Endodermal cell (in vitro differentiated cells): ENCODE data around the gene NOTUM. TPM values are rescaled to one million over a fixed set of nuclear protein-coding genes. Genes with fewer than 3 reads are reported as not detected.

Source experiments
- DNase-seq: peaks from one replicate; pipeline ENCODE4 v3.0.0-alpha.2; 2017
- H3K27ac ChIP-seq: 2 replicates; pipeline ENCODE4 v1.5.1; 2013; ENCODE audit warnings: mild to moderate bottlenecking, low read depth, low read length, moderate library complexity
- H3K27me3 ChIP-seq: 2 replicates; pipeline ENCODE4 v1.6.1; 2013; ENCODE audit warnings: mild to moderate bottlenecking, low read length, moderate library complexity; ENCODE audit not compliant: insufficient read depth, control insufficient read depth, poor library complexity, severe bottlenecking
- H3K36me3 ChIP-seq: 2 replicates; pipeline ENCODE4 v1.7.0; 2013; ENCODE audit warnings: mild to moderate bottlenecking, low read length, moderate library complexity; ENCODE audit not compliant: control insufficient read depth, insufficient read depth
- H3K4me1 ChIP-seq: one replicate; pipeline ENCODE4 v1.7.0; 2013; ENCODE audit warnings: low read length; ENCODE audit not compliant: control insufficient read depth, insufficient read depth
- H3K4me3 ChIP-seq: 2 replicates; pipeline ENCODE4 v1.5.1; 2013; ENCODE audit warnings: mild to moderate bottlenecking, low read length, moderate library complexity
- H3K9ac ChIP-seq: 2 replicates; pipeline ENCODE4 v1.6.1; 2013; ENCODE audit warnings: mild to moderate bottlenecking, low read length, moderate library complexity; ENCODE audit not compliant: poor library complexity, severe bottlenecking; ENCODE audit errors: extremely low read depth
- H3K9me3 ChIP-seq: 2 replicates; pipeline ENCODE4 v1.6.1; 2013; ENCODE audit warnings: mild to moderate bottlenecking, low read length, moderate library complexity; ENCODE audit not compliant: control insufficient read depth
- H3K27ac Mint-ChIP-seq: 2 replicates; pipeline ENCODE4 v1.8.0; 2020; ENCODE audit warnings: mixed read lengths
- H3K27me3 Mint-ChIP-seq: 2 replicates; pipeline ENCODE4 v1.8.0; 2021; ENCODE audit warnings: mild to moderate bottlenecking, mixed read lengths; ENCODE audit not compliant: insufficient read depth
- H3K36me3 Mint-ChIP-seq: 2 replicates; pipeline ENCODE4 v1.8.0; 2020; ENCODE audit warnings: low read depth, mixed read lengths
- H3K4me1 Mint-ChIP-seq: 2 replicates; pipeline ENCODE4 v1.8.0; 2020; ENCODE audit warnings: mixed read lengths
- H3K4me3 Mint-ChIP-seq: 2 replicates; pipeline ENCODE4 v1.8.0; 2020; ENCODE audit warnings: mild to moderate bottlenecking, moderate library complexity, mixed read lengths
- H3K9me3 Mint-ChIP-seq: 2 replicates; pipeline ENCODE4 v1.8.0; 2020; ENCODE audit warnings: mild to moderate bottlenecking, mixed read lengths
- WGBS, 2 experiments: methylation state at CpG; one replicate each; pipeline versions ENCODE4 v1.1.5 to v1.1.7; 2013; ENCODE audit warnings: missing lambda C conversion rate in 2 of 2, mixed read lengths in 1 of 2; ENCODE audit not compliant: insufficient coverage in 1 of 2, insufficient read length in 1 of 2; 5-methylcytosine and 5-hydroxymethylcytosine counted together
- total RNA-seq, 2 donors: library from RNA; stranded (reverse); fragmentation: NEBNext Ultra II Directional in 1 of 2; extraction: Animal tissue kit (Norgen Biotek cat#: 25700) in 1 of 2; gene quantifications; 2 replicates in 1 of 2; 3 replicates in 1 of 2; pipeline ENCODE4 v1.2.1, GENCODE V29; 2021
- TF ChIP-seq, protein P1 (sequence below): fragments of 200-600 bp; sonication (generic); conservative IDR thresholded peaks from 2 replicates; pipeline ENCODE4 v1.5.0; 2021; ENCODE audit warnings: antibody characterized with exemption, mild to moderate bottlenecking

The NOTUM gene
- total RNA-seq, 2 donors from 2014 or later, result 12.5 to 26.3 TPM

- WGBS, 2 experiments, result 83 to 88% methylated on average over 14 to 20 of the region's 20 CpGs
- Mint-ChIP-seq H3K36me3 (peaks cover 6% of the 10 kb centered on the region), H3K27ac (no peak overlapping the region), H3K9me3 (no peaks in the 10 kb centered on the region), H3K4me1 (peaks cover 7% of the 10 kb centered on the region), H3K27me3 (peaks cover 6% of the 10 kb centered on the region), H3K4me3 (no peak overlapping the region)
- peak; percentile 75 for DNase-seq
- peaks cover 3% of the 10 kb centered on the region for H3K36me3 ChIP-seq
- peaks cover 11% of the 10 kb centered on the region for H3K4me1 ChIP-seq
- TF ChIP-seq, protein P1, sequence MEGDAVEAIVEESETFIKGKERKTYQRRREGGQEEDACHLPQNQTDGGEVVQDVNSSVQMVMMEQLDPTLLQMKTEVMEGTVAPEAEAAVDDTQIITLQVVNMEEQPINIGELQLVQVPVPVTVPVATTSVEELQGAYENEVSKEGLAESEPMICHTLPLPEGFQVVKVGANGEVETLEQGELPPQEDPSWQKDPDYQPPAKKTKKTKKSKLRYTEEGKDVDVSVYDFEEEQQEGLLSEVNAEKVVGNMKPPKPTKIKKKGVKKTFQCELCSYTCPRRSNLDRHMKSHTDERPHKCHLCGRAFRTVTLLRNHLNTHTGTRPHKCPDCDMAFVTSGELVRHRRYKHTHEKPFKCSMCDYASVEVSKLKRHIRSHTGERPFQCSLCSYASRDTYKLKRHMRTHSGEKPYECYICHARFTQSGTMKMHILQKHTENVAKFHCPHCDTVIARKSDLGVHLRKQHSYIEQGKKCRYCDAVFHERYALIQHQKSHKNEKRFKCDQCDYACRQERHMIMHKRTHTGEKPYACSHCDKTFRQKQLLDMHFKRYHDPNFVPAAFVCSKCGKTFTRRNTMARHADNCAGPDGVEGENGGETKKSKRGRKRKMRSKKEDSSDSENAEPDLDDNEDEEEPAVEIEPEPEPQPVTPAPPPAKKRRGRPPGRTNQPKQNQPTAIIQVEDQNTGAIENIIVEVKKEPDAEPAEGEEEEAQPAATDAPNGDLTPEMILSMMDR, result no peak
- no peak overlapping the region for H3K27ac ChIP-seq
- no peak overlapping the region for H3K4me3 ChIP-seq
- H3K9ac ChIP-seq, result no peak overlapping the region
- H3K9me3 ChIP-seq, result no peaks in the 10 kb centered on the region
- peaks cover 4% of the 10 kb centered on the region for H3K27me3 ChIP-seq
These were observed 30.6 kb downstream of the NOTUM start for GRCh38 chr17:81930142-81931125.

DNA sequence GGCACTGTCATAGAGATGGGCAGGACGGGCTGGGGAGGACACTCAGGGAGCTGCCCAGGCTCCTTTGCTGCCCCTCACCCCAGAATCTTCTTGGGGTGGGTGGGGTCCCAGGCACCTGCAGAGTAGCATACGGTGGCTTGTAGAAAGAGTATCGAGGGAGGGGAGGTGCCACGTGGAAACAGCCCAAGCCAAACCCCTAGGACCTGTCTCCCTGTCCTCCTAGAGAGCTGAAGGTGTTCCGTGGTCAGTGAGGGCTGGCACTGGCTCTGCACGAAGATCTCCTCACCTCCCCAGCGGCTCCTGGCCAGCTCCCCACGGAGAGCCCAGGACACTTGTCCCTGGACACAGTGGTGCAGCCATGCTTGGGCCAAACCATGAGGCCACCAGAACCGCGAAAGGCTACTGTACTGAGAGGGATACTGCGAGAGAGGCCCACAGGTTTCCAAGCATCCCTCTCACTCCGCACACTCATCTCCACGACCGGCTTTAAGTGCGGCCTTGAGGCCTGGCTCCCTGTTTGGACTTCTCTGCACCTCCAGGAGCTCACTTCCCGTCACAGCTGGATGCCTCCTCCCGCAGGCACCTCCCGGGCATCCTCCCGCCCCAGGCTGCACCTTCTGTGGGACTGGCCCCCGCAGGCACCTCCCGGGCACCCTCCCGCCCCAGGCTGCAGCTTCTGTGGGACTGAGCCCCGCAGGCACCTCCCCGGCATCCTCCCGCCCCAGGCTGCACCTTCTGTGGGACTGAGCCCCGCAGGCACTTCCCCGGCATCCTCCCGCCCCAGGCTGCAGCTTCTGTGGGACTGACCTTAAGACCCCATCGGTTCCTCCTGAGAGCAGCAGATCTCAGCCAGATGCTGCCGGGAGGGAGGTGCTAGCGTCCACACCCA is 31.5 kb downstream of the NOTUM start:
- peak overlapping the region; percentile 80 for H3K4me3 ChIP-seq
- WGBS, 2 experiments, result 91 to 92% methylated on average over 14 to 31 of the region's 31 CpGs
- H3K27me3 Mint-ChIP-seq, result peaks cover 6% of the 10 kb centered on the region

More for the DNA sequence above, 31.5 kb downstream of the NOTUM start:
- TF ChIP-seq, protein P1, result no peak
- no peak for DNase-seq
- Mint-ChIP-seq H3K4me3 (peak overlapping the region; percentile 88), H3K4me1 (peaks cover 16% of the 10 kb centered on the region), H3K36me3 (no peaks in the 10 kb centered on the region), H3K9me3 (no peaks in the 10 kb centered on the region), H3K27ac (no peak overlapping the region)
- no peaks in the 10 kb centered on the region for H3K9me3 ChIP-seq
- H3K4me1 ChIP-seq, result peaks cover 17% of the 10 kb centered on the region
- H3K9ac ChIP-seq, result no peak overlapping the region
- peaks cover 4% of the 10 kb centered on the region for H3K27me3 ChIP-seq
- H3K36me3 ChIP-seq, result no peaks in the 10 kb centered on the region
- H3K27ac ChIP-seq, result no peak overlapping the region
